Esophagus squamous epithelium (tissue), 4 donors: ENCODE results near the gene BRIX1.

Source experiments
- POLR2A ChIP-seq, 4 donors: fragments of 450-650 bp; IDR thresholded peaks; one replicate each; pipeline ENCODE4 v1.6.1; 2017; ENCODE audit warnings: antibody characterized with exemption in 4 of 4, mild to moderate bottlenecking in 4 of 4, moderate library complexity in 3 of 4
- TF ChIP-seq, protein P1 (sequence below), 6 experiments: fragments of 450-650 bp in 4 of 6; fragments of 200-600 bp in 2 of 6; sonication (generic) in 2 of 6; IDR thresholded peaks; one replicate each; pipeline ENCODE4 v1.5.1; 2016 to 2019; ENCODE audit warnings: antibody characterized with exemption in 6 of 6, mild to moderate bottlenecking in 4 of 6, moderate library complexity in 4 of 6

DNA sequence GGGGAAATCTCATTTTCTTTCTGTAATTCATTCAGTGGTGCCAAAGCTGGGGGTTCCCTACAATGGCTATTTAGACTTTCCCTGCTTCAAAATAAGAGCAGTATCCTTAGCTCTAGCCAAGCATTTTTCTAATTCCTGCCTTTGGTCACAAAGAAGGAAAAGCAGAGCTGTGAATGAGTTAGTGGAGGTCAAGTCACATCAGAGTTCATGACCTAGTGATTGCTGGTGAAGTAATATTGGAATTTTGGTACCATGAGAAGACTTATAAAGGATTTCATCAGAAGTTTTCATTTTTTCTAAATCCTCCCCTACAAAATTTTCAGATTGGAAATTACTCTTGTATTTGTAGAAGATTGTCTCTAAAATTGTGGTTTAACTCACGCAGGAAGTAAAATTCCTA is 41.8 kb downstream of the BRIX1 start:
- TF ChIP-seq, protein P1, sequence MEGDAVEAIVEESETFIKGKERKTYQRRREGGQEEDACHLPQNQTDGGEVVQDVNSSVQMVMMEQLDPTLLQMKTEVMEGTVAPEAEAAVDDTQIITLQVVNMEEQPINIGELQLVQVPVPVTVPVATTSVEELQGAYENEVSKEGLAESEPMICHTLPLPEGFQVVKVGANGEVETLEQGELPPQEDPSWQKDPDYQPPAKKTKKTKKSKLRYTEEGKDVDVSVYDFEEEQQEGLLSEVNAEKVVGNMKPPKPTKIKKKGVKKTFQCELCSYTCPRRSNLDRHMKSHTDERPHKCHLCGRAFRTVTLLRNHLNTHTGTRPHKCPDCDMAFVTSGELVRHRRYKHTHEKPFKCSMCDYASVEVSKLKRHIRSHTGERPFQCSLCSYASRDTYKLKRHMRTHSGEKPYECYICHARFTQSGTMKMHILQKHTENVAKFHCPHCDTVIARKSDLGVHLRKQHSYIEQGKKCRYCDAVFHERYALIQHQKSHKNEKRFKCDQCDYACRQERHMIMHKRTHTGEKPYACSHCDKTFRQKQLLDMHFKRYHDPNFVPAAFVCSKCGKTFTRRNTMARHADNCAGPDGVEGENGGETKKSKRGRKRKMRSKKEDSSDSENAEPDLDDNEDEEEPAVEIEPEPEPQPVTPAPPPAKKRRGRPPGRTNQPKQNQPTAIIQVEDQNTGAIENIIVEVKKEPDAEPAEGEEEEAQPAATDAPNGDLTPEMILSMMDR (IDR thresholded peaks at IDR 0.05) = no peak
- TF ChIP-seq POLR2A (IDR thresholded peaks at IDR 0.05) = no peak
